HG03066 (cell line): ENCODE data around the gene WFDC10A.
"Not testable (repeated sequence)": the region's sequence is repeated elsewhere in the genome, so short reads cannot be mapped to it uniquely, and the experiment has no call there.

ENCODE experiments used
- ATAC-seq: cut with Tn5 transposase; IDR thresholded peaks from one replicate; pipeline ENCODE4 v1.9.1; 2021; ENCODE audit warnings: low read depth; ENCODE audit not compliant: unreplicated experiment

WFDC10A gene

DNA sequence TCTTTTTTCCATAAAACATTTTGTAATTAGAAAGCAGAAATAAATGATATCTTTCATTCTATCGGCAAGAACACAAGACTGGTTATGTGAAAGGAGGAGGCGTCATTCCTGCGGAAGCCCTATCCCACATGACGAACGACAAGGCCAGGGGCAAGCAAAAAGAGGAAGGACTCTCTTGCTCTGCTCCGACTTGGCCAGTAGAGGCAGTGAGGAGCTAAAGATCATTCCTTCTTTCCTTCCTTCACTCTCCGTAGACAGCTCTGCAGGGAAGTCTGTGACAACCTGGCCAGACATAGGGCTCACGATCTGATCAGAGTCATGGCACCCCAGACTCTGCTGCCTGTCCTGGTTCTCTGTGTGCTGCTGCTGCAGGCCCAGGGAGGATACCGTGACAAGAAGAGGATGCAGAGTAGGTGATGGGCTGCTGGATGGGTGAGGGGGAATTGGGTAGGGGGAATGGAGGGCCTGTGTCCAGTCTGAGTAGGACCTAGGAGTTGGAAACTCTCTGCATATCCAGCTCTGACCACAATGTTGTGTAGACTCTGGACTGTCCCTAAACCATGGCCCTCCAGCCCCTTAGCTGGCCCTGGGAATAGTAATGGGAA is at the start of gene WFDC10A:
WFDC10A (plus strand) TSS at position 244 of the 605 bp plus-strand sequence; CDS start at position 319, 75 bp downstream.
- no peak for ATAC-seq

DNA sequence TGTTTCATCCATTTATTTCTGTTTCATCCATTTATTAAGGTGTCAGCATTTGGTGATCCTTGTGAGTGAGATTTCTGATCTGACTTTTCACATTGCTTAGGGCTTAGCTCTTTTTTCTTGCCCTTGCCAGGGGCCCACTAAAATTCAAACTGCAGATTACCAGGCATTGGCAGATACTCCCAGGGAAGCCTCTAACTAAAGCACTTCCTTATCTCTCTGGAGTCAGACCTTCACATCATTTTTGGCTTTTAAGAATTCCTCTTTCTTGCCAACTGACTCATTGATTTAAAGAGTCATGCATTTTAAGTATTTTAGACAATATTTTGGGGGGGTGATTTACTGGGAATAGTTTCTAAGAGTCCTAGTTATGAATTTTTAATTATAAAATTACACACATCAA is 47.8 kb upstream of the WFDC10A start:
- no peak for ATAC-seq

DNA sequence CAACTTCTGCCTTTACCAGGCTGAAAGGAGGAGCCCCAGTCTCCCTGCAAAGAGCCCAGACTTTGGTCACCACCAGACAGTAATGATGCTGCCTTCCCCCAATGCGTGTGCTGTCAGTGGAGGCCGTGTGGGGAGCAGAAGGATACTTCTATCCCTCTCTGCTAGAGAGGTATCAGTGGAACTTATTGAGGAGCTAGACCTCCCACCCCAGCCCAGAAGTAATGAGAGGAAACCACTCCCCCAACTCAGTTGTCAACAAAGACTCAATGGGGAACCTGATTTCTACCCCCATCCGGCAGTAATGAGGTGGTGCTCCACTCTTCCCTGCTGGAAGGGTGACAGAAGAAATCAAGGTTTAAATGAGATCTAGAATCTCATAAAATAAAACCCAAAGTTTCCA is 46.0 kb upstream of the WFDC10A start:
- no peak for ATAC-seq

DNA sequence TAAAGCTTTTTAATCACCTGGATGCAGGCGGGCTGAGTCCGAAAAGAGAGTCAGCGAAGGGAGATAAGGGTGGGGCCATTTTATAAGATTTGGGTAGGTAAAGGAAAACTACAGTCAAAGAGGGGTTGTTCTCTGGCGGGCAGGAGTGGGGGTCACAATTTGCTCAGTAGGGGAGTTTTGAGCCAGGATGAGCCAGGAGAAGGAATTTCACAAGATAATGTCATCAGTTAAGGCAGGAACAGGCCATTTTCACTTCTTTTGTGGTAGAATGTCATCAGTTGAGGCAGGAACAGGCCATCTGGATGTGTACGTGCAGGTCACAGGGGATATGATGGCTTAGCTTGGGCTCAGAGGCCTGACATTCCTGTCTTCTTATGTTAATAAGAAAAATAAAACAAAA is 45.2 kb upstream of the WFDC10A start:
- ATAC-seq: not testable (repeated sequence)

GRCh38 chr20:45585986-45586385 is 43.6 kb upstream of the WFDC10A start:
- not testable (repeated sequence) for ATAC-seq

DNA sequence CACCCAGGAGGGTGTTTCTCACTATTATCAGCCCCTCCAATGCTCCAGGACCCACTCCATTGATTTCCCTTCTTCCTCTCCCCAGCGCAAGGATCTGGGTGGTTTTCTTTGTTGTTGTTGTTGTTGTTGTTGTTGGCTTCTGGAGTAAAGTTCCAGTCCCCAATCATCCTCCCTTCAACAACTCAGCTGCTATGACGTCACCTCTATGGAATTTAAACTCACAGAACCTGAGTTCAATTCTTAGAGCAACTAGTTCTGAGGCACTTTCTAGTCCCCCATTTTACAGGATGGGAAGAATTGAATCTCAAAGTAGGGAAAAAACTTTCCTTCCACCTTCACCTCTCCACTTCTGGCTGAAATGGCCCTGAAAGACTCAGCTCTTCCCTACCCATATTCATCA is 40.7 kb upstream of the WFDC10A start:
- no peak for ATAC-seq

DNA sequence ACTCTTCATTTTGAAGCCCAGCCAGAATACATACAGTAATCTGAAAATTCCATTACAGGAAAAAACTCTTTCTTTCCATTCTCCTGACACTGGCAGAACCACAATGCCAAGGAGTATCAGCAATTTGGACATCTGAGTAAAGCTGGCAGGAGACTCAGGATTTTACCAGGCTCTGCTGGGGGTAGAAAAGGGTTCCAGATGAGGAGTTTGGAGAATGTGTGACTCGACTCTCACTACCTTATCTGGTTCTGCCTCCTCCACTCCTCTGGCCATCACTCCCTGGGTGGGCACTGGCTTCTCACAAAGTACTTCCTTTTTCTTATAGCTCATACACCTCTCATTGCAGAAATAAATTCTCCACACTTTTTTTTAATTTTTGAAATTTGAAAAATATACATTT is 39.8 kb upstream of the WFDC10A start:
- ATAC-seq: no peak

DNA sequence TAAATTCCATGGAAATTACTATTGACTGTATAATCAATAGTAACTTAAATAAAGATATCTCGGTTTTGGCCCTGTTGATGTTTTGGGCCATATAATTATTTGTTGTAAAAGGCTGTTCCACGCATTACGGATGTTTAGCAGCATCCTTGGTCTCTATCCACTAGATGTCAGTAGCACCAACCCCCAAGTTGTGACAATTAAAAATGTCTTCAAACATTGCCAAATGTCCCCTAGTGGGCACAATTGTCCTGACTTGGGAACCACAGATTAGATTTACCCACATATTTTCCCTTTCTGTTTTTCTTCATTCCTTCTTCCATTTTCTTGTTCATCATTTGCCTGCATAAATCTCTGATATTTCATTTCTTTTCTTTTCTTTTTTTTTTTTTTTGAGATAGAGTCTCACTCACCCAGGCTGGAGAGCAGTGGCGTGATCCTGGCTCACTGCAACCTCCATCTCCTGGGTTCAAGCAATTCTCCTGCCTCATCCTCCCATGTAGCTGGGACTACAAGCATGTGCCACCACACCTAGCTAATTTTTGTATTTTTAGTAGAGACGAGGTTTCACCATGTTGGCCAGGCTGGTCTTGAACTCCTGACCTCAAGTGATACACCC is 36.9 kb upstream of the WFDC10A start:
- ATAC-seq: no peak

DNA sequence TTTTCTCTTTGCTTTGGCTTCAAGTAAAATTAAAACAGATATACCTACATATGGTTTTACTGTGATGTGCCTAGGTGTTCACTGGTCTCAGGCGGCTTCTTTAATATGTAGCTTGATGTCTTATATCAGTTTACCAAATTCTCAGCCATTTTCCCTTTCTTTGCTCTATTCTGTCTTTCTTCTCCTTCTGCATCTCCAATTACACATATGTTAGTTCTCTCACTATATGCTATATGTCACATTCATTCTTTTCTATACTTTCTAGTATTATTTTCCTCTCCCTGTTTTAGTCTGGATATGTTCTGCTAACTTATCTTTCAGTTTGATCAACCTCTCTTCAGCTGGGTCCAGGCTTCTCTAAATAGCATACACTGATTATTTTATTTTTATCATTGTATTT is 36.0 kb upstream of the WFDC10A start:
- ATAC-seq: no peak

GRCh38 chr20:45595235-45595634 is 34.3 kb upstream of the WFDC10A start:
- no peak for ATAC-seq

- ATAC-seq: no peak
These were observed 21.7 kb upstream of the WFDC10A start for GRCh38 chr20:45607810-45608209.

DNA sequence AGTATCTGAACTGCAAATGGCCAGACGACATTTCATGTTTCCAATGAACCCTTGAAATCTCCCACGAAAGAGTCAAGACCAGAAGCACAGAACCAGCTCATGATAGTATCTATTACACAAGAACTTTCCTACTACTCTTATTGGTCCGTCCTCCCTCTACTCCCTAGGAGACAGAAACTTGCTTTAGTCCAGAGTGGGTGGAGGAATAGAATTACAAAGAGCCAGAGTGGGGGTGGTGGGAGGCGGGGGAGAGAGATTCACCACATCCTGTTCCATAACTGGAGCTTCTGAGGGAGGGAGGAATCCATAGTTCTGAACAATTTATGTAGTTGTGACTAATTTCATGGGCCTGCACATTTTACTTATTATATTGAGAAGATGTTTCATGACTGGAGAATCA is 18.5 kb upstream of the WFDC10A start:
- no peak for ATAC-seq

- ATAC-seq: no peak
These were observed 17.2 kb upstream of the WFDC10A start for GRCh38 chr20:45612314-45612713.

- ATAC-seq: no peak
These were observed 11.9 kb upstream of the WFDC10A start for GRCh38 chr20:45617591-45617990.

DNA sequence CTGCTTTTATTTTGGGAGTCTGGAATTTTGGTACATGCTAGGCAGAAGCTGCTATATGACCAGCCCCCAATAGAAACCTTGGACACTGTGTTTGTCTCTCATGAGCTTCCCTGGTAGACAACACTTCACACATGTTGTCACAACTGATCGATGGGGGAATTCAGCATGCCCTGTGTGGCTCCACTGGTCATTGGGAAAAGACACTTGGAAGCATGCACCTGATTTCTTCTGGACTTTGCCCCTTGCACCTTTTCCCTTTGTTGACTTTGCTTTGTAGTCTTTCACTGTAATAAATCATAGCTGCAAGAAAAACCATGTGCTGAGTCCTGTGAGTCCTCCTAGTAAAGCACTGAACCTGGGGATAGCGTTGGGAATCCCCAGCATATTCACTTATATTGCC is 7.9 kb upstream of the WFDC10A start:
- ATAC-seq: no peak

- ATAC-seq: no peak
These were observed 3.0 kb upstream of the WFDC10A start for GRCh38 chr20:45626540-45626939.

DNA sequence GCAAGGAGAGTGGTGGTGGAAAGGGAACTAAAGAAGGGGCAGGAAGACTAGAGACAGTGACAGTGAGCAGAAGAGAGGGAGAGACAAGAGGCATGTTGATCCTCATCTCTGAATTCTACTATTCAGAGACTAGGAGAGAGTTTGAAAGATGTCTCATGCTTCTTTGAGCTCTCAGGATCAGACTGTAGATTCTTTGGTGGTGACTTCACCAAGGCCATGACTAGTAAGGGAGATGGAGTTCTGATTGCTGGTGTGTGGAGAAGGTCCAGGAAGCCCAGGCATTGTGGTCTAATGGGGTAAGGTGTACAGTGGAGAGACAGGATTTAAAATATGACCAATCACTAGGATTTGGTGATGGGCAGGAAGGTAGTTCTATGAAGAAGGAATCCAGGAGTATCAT is 832 bp downstream of the WFDC10A start:
- ATAC-seq: no peak

DNA sequence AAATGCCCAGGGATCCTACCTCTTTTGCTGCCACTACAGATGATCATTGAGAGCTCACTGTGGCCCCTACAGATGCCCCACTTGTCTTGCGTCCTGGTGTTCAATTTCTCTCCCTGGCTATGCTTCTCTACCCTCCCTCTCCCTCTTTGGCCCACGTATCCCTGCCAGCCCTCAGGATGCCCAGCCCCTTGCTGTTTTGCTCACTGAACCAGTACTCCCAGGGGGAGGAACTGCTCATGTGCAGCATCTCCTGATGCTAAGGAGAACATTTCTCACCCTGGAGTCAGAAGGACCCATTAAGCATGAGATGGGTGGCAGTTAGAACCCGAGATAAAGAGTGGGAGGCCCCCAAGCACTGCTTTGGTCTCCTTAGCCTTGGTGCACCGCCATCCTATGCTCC is 1.6 kb downstream of the WFDC10A start, which contains the start of gene WFDC9:
WFDC9 (minus strand) TSS at position 101 of the 400 bp plus-strand sequence. CDS start 21,103 bp downstream, outside the sequence.
- no peak for ATAC-seq

DNA sequence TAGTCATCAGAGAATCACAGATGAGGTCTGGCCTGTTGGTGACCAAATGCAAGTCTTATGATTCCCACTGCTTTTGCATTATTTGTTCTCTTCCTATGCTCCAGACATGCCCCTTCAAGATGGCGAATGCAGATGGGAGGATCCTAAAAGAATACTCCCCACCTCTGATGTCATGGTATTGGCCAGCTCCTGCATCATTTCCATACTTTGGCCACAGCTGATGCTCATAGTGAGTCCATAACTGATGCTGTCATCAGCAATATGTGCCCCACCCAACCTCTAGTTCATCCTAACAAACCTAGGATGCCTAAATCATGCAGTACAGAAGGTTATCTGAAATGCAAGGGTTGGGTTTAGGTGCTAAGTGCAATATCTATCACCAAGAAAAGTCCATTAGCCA is 7.0 kb downstream of the WFDC10A start:
- ATAC-seq: no peak

DNA sequence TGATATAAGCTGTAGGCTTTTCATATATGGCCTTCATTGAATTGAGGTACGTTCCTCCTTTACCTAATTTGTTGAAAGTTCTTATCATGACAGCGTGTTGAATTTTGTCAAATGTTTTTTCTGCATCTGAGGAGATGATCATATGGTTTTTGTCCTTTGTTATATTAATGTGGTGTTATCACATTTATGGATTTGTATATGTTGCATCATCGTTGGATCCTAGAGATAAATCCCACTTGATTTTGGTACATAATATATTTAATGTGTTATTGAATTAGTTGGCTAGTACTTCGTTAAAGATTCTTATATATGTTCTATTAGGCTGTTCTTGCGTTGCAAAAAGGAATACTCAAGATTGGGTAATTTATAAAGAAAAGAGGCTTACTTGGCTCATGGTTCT is 10.1 kb downstream of the WFDC10A start:
- ATAC-seq: no peak

DNA sequence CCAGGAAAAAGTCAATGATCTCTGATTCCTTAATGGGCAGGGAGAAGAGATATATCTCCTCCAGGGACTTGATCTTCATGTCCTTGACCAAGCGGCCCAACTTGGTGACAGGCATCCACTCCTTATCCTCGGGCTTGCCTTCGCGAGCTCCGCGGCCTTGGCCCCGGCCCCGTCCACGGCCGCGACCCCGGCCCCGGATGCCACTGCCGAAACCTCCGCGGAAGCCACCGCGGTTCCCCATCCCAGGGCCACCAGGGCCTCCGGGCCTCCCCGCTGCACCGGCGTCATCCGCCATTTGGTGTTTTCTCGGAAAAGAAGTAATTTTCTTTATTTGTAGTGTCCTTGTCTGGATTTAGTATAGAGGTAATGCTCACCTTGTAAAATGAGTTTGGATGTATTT is 11.5 kb downstream of the WFDC10A start:
- ATAC-seq: not testable (repeated sequence)

- not testable (repeated sequence) for ATAC-seq
These were observed 16.3 kb downstream of the WFDC10A start for GRCh38 chr20:45645869-45646268.
